Progenitor cell of endocrine pancreas (in vitro differentiated cells): Measurements from ENCODE around the gene SND1. TPM values are rescaled to one million over a fixed set of nuclear protein-coding genes. Genes with fewer than 3 reads are reported as not detected.

Experiments used
- DNase-seq: peaks from one replicate; pipeline ENCODE4 v3.0.0; 2021; ENCODE audit warnings: low spot score; ENCODE audit not compliant: unreplicated experiment
- H3K27ac Mint-ChIP-seq: 2 replicates; pipeline ENCODE4 v1.8.0; 2021; ENCODE audit warnings: mild to moderate bottlenecking, moderate library complexity, mixed read lengths
- H3K27me3 Mint-ChIP-seq: 2 replicates; pipeline ENCODE4 v1.8.0; 2021; ENCODE audit warnings: mixed read lengths
- H3K36me3 Mint-ChIP-seq: 2 replicates; pipeline ENCODE4 v1.8.0; 2022; ENCODE audit warnings: mixed read lengths; ENCODE audit not compliant: insufficient read depth
- H3K4me1 Mint-ChIP-seq: 2 replicates; pipeline ENCODE4 v1.8.0; 2021; ENCODE audit warnings: low read depth, mixed read lengths
- H3K4me3 Mint-ChIP-seq: 2 replicates; pipeline ENCODE4 v1.8.0; 2021; ENCODE audit warnings: low read depth, mild to moderate bottlenecking, moderate library complexity, mixed read lengths
- H3K9me3 Mint-ChIP-seq: 2 replicates; pipeline ENCODE4 v1.8.0; 2021; ENCODE audit warnings: low read depth, mixed read lengths
- total RNA-seq: library from RNA; stranded (reverse); gene quantifications from 2 replicates; pipeline ENCODE4 v1.2.1, GENCODE V29; 2021
- TF ChIP-seq, protein P1 (sequence below): fragments of 200-600 bp; sonication (generic); IDR thresholded peaks from one replicate; pipeline ENCODE4 v1.5.0; 2021; ENCODE audit warnings: antibody characterized with exemption, mild to moderate bottlenecking; ENCODE audit not compliant: unreplicated experiment

Gene SND1
- total RNA-seq, 1 donor from 2014 or later, result 213 TPM

DNA sequence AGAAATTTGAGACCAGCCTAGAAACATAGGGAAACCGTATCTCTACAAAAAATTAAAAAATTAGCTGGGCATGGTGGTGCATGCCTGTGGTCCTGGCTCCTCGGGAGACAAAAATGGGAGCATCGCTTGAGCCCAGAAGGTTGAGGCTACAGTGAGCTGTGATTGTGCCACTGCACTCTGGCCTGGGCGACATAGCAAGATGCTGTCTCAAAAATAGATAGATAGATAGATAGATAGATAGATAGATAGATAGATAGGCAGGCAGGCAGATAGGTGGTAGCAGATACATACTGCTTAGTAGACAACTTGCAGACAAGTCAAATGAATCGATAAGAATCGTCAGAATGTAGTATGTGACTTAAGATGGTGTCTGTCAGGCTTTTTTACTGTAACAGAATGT lies 106.9 kb downstream of the SND1 start:
- Mint-ChIP-seq H3K27ac (no peak overlapping the region), H3K9me3 (no peaks in the 10 kb centered on the region)
- TF ChIP-seq, protein P1, sequence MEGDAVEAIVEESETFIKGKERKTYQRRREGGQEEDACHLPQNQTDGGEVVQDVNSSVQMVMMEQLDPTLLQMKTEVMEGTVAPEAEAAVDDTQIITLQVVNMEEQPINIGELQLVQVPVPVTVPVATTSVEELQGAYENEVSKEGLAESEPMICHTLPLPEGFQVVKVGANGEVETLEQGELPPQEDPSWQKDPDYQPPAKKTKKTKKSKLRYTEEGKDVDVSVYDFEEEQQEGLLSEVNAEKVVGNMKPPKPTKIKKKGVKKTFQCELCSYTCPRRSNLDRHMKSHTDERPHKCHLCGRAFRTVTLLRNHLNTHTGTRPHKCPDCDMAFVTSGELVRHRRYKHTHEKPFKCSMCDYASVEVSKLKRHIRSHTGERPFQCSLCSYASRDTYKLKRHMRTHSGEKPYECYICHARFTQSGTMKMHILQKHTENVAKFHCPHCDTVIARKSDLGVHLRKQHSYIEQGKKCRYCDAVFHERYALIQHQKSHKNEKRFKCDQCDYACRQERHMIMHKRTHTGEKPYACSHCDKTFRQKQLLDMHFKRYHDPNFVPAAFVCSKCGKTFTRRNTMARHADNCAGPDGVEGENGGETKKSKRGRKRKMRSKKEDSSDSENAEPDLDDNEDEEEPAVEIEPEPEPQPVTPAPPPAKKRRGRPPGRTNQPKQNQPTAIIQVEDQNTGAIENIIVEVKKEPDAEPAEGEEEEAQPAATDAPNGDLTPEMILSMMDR, result no peak

DNA sequence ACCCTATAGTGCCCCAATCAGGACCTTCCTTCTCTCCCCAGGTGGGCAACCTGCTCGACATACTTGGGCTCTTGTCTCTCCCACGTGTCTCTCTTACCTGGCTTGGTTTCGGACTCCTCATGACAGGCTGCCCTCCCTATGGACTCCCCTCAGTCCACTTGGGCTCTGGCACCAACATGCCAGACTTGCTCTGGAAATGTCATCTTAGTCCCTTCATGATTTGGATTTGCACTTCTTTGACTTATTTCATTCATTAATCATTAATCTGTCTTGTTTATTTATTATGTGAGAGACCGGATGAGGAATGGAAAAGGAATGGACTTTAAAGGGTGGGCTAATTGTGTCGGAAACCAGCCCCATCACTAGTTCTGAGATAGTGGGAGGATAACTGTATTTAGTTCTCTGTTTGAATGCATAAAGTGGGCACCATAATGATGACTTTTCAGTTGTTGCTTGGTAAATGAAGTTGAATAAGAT lies 108.0 kb downstream of the SND1 start:
- H3K9me3 Mint-ChIP-seq, result no peaks in the 10 kb centered on the region
- TF ChIP-seq, protein P1, result no peak
- peaks cover 2% of the 10 kb centered on the region for H3K36me3 Mint-ChIP-seq
- H3K27ac Mint-ChIP-seq, result no peak overlapping the region
- H3K27me3 Mint-ChIP-seq, result no peaks in the 10 kb centered on the region
- H3K4me3 Mint-ChIP-seq, result no peak overlapping the region
- peaks cover 21% of the 10 kb centered on the region for H3K4me1 Mint-ChIP-seq
- no peak for DNase-seq

More for the DNA sequence above, 106.9 kb downstream of the SND1 start:
- DNase-seq, result no peak
- no peaks in the 10 kb centered on the region for H3K27me3 Mint-ChIP-seq
- peaks cover 21% of the 10 kb centered on the region for H3K4me1 Mint-ChIP-seq
- H3K36me3 Mint-ChIP-seq, result peaks cover 2% of the 10 kb centered on the region
- no peak overlapping the region for H3K4me3 Mint-ChIP-seq

DNA sequence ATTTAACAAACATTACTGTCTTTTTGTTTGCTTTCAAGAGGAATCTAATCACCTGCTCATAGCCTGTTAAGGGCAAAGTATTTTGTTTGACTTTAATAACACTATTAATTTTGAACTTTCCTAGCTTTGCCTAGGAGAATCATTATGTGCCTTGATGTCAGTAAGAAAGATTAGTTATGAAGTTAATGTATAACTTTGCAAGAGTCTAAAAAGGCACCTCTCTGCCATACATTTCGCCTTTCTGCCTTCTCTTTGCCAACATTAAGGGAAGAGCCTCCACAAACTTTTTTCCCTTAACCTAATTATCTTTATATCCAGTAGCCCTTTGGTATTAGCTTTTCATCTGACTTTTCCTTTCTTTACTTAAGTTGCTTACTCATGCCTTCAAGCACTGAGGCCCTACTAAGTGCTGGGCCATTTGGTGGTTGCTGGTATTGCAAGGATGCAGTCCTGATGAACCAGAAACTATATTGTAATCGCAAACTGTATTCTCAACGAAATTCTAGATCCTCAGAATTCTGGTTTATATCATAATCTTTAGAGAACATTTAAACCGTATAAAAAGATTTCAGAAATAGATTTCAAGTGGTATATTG lies 108.5 kb downstream of the SND1 start:
- no peak for DNase-seq
- Mint-ChIP-seq H3K4me1 (peaks cover 18% of the 10 kb centered on the region), H3K36me3 (peaks cover 2% of the 10 kb centered on the region), H3K27ac (no peak overlapping the region), H3K9me3 (no peaks in the 10 kb centered on the region), H3K27me3 (no peaks in the 10 kb centered on the region), H3K4me3 (no peak overlapping the region)
- TF ChIP-seq, protein P1, result no peak

DNA sequence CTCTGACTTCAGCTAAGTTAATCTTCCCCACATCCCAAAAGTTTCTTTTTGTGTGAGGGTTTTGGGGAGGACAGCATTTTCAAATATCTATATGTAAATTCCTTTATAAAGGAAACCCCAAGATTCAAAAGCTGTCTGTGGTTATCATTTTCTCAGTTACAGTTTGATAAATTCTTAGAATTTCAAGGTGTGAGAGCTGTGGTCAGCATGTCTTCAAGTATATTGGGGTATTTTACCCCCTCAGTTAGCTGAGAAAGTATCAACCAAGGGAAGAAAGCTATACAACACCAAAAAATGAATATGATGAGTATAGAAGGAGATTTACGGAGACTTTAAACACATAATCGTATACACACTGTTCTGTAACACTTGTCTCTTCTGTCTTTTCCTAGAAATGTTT lies 109.2 kb downstream of the SND1 start:
- TF ChIP-seq, protein P1, result no peak
- H3K27ac Mint-ChIP-seq, result no peak overlapping the region
- H3K4me3 Mint-ChIP-seq, result no peak overlapping the region
- H3K27me3 Mint-ChIP-seq, result no peaks in the 10 kb centered on the region
- no peaks in the 10 kb centered on the region for H3K9me3 Mint-ChIP-seq
- peaks cover 14% of the 10 kb centered on the region for H3K4me1 Mint-ChIP-seq
- H3K36me3 Mint-ChIP-seq, result peaks cover 2% of the 10 kb centered on the region
- DNase-seq, result no peak

DNA sequence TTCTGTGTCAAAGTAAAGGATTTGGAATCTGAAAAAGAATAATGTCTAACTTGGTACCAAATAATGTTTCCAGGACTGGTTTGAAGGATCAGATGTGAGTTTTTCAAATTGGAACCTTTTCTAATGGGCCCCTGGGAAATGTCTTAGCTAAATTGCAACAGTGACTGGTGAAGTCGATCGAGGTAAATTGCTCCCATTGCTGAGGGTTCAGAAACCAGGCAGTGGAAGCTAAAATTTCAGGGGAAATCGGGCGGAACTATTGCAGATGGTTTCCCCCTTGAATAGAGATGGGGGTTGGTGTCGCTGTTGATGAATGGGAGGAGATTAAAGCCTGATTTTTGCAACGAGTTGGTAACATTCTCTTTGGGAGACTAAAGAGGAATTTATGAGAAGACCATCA lies 112.7 kb downstream of the SND1 start:
- DNase-seq, result no peak
- Mint-ChIP-seq H3K27ac (no peak overlapping the region), H3K27me3 (no peaks in the 10 kb centered on the region), H3K4me3 (no peak overlapping the region), H3K9me3 (no peaks in the 10 kb centered on the region), H3K36me3 (peaks cover 7% of the 10 kb centered on the region), H3K4me1 (peaks cover 19% of the 10 kb centered on the region)
- TF ChIP-seq, protein P1, result no peak
